ENCODE measurements around the gene SLC22A5.
A peak's percentile ranks its signal among the peaks of the same experiment; 100 is the strongest.

SLC22A5 gene

DNA sequence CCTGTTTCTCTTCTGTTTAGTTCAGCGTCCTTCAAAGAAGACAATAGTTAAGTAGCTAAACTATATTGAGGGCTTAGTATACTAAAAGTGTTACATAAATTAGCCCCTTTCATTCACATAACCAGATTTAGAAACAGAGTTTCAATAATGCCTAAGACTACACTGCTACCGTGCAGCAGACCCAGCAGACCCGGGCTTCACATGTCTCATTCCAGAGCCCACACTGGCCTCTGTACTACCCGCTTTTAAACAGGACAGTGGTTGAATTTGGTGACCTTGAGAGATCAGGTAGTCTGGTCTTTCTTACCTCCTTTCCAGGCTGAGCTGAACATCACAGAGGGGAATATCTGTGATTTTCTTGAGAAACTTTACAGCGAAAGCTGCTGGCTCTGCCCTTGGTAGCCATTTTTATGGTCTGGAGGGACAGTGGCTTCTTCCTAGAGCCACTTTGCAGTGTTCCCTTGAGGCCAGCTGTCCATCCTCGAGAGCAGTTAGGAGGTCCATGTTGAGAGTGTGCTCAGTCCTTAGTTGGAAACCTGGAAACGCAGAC lies 56.5 kb downstream of the SLC22A5 start:
- TF ChIP-seq ZBTB7A (IDR thresholded peaks at IDR 0.05; ENCODE audit: low read depth) (no peak), EGR1 (IDR thresholded peaks at IDR 0.05) (no peak), CEBPB (IDR thresholded peaks at IDR 0.05) (no peak), YY1 (IDR thresholded peaks at IDR 0.05; ENCODE audit: low read depth) (no peak)

DNA sequence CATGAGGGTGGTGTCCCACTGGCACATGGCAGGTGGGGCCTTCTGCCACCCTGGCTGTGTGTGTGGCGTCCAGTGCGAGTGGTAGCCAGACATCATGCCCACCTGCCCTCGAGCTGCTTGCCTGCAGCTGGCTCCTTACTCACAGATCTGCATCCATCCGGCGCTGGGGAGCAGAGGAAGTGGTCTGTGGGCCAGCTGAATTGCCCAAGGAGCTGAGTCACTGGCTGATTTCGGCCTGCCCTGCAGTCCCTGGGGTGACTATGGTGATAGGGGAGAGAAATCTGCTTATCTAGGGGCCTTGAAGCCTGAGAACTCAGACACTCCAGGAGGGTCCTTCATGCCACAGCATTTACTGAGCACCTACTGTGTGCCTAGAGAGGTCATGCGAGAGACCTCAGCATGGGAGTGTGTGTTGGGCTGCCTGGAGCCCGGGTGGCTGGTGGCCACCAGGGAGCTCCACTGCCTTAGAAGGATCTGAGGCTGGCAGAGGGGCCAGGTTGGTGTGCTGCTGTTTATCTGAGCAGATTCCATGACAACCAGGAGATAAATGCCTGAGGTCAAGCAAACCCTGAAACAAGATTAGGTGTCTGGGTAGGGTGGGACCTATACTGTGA lies 57.1 kb downstream of the SLC22A5 start:
- 0 out of 2 replicates have a peak, but pooled peaks have one; percentile 10 for TF ChIP-seq RAD21 (IDR thresholded peaks at IDR 0.05; ENCODE audit: low read depth)
- TF ChIP-seq NFIC (IDR thresholded peaks at IDR 0.05), result no peak

DNA sequence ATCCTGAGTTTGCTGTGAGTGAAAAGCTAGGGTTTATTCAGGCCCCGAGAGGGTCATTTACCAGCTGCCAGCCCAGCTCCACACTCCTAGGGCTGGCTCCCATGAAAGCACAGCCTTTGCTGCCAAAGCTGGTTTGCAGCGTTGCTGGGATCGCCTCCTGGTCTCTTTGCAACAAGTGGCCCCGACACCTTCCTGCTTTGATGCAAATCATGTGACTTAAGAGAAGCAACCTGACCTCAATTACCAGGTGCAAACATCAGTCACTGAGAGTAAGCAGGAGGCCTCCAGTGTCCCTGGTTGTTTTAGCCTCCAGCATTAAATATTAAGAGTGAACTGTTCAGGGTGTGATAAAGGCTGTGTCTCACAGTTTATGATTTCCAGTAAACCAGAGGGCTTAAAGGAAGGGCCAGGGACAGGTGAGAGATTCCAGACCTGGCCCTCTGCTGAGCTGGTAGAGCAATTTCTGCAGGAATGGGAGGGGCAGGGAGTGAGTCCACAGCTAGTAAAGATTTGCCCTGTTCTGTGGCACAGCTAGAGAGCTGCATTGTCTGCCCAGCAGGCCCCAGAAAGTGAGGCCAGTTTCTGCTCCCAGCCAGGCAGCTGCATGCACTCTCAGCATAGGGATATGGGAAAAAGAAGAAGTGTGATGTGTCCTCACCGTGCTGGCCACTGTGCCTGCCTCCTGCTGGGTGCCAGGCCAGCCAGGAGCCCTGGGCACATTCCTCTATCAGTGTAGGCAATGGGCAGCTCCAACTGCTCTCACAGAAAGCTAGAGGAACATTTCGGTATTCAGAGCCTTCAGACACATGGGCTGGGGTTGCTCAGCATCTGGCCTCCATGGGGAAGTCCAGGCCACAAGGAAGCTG lies 58.0 kb downstream of the SLC22A5 start:
- 0 out of 2 replicates have a peak, but pooled peaks have one; percentile 4 for TF ChIP-seq TEAD4 (IDR thresholded peaks at IDR 0.05)
- TF ChIP-seq, protein P1, sequence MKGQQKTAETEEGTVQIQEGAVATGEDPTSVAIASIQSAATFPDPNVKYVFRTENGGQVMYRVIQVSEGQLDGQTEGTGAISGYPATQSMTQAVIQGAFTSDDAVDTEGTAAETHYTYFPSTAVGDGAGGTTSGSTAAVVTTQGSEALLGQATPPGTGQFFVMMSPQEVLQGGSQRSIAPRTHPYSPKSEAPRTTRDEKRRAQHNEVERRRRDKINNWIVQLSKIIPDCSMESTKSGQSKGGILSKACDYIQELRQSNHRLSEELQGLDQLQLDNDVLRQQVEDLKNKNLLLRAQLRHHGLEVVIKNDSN (IDR thresholded peaks at IDR 0.05), result peak; percentile 42; the same call in 1 of the 2 replicates
- no peak for TF ChIP-seq YY1 (IDR thresholded peaks at IDR 0.05; ENCODE audit: low read depth)
- TF ChIP-seq EGR1 (IDR thresholded peaks at IDR 0.05), result no peak

DNA sequence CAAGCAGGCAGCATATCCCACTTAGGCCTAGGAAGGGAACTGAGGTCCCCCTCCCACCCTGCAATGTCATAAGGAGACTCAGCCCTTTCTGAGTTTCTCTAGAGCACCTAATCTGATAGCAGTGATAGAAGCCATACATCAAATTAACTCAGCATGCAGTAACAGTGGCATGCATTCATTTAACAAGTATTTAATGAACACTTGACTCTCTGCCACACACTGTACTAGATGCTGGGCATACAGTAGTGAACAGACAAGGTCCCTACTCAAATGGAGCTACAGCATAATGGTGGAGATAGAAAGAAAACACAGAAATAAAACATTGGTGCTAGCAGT lies 58.6 kb downstream of the SLC22A5 start:
- TF ChIP-seq EGR1 (IDR thresholded peaks at IDR 0.05) (no peak), TCF12 (IDR thresholded peaks at IDR 0.05; ENCODE audit: low read depth) (no peak), TAF1 (IDR thresholded peaks at IDR 0.05; ENCODE audit: low read depth) (no peak)
- TF ChIP-seq, protein P2, sequence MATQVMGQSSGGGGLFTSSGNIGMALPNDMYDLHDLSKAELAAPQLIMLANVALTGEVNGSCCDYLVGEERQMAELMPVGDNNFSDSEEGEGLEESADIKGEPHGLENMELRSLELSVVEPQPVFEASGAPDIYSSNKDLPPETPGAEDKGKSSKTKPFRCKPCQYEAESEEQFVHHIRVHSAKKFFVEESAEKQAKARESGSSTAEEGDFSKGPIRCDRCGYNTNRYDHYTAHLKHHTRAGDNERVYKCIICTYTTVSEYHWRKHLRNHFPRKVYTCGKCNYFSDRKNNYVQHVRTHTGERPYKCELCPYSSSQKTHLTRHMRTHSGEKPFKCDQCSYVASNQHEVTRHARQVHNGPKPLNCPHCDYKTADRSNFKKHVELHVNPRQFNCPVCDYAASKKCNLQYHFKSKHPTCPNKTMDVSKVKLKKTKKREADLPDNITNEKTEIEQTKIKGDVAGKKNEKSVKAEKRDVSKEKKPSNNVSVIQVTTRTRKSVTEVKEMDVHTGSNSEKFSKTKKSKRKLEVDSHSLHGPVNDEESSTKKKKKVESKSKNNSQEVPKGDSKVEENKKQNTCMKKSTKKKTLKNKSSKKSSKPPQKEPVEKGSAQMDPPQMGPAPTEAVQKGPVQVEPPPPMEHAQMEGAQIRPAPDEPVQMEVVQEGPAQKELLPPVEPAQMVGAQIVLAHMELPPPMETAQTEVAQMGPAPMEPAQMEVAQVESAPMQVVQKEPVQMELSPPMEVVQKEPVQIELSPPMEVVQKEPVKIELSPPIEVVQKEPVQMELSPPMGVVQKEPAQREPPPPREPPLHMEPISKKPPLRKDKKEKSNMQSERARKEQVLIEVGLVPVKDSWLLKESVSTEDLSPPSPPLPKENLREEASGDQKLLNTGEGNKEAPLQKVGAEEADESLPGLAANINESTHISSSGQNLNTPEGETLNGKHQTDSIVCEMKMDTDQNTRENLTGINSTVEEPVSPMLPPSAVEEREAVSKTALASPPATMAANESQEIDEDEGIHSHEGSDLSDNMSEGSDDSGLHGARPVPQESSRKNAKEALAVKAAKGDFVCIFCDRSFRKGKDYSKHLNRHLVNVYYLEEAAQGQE (IDR thresholded peaks at IDR 0.05; ENCODE audit: low read depth), result no peak

DNA sequence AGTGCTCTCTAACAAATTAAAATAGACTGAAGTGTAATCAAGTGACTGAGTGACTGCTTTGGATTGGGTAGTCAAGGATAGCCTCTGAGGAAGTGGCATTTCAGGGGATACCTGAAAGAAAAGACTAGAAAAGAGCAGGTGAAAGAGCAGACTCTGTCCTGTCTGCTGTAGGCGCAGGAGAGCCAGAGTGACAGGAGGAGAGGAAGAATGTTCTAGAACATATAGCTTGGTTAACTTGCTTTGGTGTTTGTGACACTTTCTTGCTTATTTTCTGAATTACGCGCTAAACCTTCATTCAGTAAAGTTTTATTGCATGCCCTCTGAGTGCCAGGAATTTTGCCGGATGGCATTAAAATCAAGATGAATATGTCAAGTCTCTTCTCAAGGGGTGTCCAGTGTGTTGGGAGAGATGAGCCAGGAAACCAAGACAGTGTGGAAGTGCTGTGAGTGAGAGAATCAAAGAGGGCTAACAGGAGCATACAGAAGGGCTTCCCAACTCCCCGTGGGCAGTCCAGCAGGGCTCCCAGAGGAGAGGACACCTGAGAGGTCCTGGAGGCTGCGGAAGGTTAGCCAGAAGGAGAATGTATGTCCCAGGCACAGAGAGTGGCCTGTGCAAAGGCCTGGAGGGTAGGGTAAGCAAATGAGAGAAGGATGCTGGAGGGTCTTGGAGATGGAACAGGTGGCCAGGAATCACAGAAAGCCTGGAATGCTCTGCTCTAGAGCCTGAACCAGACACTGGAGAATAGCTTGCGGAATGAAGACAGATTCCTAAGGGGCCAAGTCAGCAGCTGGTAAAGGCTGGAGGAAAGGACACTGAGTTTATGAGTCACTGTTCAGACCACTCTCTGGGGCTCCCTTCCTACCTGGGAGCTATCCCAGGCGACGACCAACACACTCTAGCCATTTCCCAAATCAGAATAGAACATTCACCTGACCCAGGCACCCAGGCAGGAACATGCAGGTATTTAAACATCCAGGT lies 59.3 kb downstream of the SLC22A5 start:
- TF ChIP-seq CEBPB (IDR thresholded peaks at IDR 0.05) (no peak), TAF1 (IDR thresholded peaks at IDR 0.05; ENCODE audit: low read depth) (no peak), TCF12 (IDR thresholded peaks at IDR 0.05; ENCODE audit: low read depth) (no peak)

DNA sequence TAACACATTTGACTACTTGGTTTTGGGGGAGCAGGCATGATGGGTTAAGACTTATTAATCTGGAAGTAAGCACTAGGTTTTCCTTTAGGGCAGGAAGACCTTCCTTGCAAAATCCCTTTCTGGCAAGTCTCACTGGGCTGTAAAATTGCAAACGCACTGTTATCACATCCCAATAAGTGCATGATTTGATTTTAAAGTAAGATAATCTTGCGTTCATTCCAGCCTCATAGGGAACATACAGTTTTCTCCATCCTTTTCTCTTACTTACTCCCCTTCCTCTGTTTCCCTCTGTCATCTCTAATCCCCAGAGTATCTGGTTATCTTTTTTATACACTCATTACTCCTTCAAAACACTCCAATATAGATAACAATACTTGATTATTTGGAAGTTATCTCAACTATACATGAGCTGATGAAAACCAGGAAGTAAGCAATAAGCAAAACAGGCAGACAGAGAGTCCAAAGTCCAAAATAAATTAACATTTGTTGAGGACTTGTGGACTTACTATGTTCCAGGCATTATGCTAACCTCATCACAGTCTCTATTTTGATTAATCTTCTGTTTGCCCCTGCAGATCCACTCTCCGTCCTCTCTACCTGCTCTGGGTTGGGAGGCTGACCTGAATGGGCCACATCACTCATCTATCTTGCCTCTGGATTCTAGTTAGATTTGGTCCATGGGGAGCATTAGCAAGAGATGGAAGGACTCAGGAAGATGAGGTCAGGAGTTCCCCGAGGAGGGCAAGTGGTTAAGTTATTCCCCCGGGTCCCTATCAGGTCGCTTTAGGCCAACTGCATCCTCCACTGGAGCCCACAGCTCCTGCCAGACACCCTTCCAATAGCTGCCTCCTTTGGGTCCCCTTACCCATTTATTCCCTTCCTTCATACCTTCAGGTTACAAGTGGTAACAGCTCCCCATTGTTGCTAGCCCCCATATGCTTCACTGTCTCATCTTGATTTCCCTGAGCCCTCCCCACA lies 60.2 kb downstream of the SLC22A5 start:
- no peak for TF ChIP-seq FOXM1 (IDR thresholded peaks at IDR 0.05; ENCODE audit: borderline replicate concordance, low read depth)
- TF ChIP-seq, protein P2 (IDR thresholded peaks at IDR 0.05; ENCODE audit: low read depth), result no peak
- no peak for TF ChIP-seq CREB1 (IDR thresholded peaks at IDR 0.05; ENCODE audit: low read depth)
- TF ChIP-seq NFIC (IDR thresholded peaks at IDR 0.05), result no peak
- TF ChIP-seq EGR1 (IDR thresholded peaks at IDR 0.05), result no peak
- TF ChIP-seq TEAD4 (IDR thresholded peaks at IDR 0.05), result no peak
- TF ChIP-seq CEBPB (IDR thresholded peaks at IDR 0.05), result no peak
- no peak for TF ChIP-seq RAD21 (IDR thresholded peaks at IDR 0.05; ENCODE audit: low read depth)
- TF ChIP-seq, protein P1 (IDR thresholded peaks at IDR 0.05), result no peak
- no peak for TF ChIP-seq ZBTB7A (IDR thresholded peaks at IDR 0.05; ENCODE audit: low read depth)
- TF ChIP-seq TCF12 (IDR thresholded peaks at IDR 0.05; ENCODE audit: low read depth), result no peak
- no peak for TF ChIP-seq EP300 (IDR thresholded peaks at IDR 0.05; ENCODE audit: borderline replicate concordance)
- no peak for TF ChIP-seq YY1 (IDR thresholded peaks at IDR 0.05; ENCODE audit: low read depth)
- TF ChIP-seq TAF1 (IDR thresholded peaks at IDR 0.05; ENCODE audit: low read depth), result no peak
- TF ChIP-seq, protein P3, sequence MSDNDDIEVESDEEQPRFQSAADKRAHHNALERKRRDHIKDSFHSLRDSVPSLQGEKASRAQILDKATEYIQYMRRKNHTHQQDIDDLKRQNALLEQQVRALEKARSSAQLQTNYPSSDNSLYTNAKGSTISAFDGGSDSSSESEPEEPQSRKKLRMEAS (IDR thresholded peaks at IDR 0.05), result no peak
